HG03575 (cell line): Measurements from ENCODE around the gene DENND10.

Experiments
- ATAC-seq: cut with Tn5 transposase; IDR thresholded peaks from one replicate; pipeline ENCODE4 v1.9.1; 2021; ENCODE audit not compliant: unreplicated experiment, insufficient number of reproducible peaks, low FRiP score; ENCODE audit errors: extremely low read depth

DENND10 gene, protein sequence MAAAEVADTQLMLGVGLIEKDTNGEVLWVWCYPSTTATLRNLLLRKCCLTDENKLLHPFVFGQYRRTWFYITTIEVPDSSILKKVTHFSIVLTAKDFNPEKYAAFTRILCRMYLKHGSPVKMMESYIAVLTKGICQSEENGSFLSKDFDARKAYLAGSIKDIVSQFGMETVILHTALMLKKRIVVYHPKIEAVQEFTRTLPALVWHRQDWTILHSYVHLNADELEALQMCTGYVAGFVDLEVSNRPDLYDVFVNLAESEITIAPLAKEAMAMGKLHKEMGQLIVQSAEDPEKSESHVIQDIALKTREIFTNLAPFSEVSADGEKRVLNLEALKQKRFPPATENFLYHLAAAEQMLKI

DNA sequence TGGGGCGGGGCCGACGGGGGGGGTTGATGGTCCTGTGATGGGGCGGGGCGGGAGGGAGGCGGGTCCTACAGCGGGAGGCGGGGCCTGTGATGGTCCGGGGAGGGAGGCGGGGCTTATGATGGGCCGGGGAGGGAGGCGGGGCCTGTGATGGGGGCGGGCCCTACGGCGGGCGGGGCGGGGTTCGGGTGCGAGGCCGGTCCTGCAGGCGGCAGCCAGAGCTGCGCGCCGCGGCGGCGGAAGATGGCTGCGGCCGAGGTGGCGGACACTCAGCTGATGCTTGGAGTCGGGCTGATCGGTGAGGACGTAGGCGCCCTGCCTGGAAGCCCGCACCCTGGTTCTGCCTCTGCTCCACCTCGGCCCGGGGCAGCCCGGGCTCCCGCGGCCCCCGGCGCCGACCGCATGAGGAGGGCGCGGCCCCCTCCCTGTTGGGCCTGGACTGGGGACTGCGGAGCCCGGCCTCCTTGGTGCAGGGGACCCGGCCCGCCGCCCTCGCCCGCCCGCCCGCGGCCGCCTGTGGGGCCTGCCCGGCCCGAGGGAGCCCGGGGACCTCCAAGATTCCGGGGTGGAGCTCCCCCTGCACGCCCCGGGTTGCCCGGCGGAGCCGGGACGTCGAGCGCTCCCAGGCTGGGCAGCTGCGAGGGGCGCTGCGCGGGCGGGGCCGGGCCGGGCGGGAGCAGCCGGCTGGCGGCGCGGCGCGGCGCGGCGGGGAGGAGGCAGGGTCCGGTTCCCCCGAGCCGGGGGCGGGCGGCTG lies at the start of gene DENND10:
Gene DENND10 (plus strand): TSS at position 211 of the 751 bp plus-strand sequence. CDS start 30 bp downstream, at position 241.
- no peak for ATAC-seq

DNA sequence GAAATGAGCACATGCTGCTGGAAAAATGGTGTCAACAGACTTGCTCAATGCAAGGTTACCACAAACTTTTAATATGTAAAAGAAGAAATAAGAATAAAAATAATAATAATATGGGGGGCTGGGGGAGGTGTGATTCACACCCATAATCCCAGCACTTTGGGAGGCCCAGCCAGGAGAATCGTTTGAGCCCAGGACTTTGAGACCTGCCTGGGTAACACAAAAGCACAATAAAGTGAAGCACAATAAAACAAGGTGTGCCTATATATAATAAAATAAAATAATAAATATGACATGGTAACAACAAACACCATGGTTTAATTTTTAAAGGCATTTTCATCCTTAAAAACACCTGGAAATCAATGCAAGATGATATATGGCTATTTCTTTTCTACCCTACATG lies 48.4 kb upstream of the DENND10 start:
- ATAC-seq, result no peak

DNA sequence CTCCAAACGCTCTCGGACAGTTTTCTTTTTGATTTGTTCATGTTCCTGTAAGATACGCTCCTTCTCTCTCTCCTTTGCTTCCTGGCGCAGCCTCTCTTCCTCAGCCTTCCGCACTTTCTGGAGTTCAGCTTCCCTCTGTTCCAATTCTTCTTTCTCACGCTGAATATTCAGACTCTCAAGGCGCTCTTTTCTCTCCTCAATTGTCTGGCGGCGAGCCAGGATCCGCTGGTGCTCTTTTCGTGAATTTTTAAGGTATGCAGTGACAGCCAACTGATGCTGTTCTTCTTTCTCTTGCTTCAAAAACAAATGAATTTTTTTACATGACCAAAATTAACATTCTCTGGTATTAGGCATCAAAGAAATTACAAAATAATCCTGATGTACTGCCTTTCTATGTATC lies 45.9 kb upstream of the DENND10 start:
- ATAC-seq, result no peak

DNA sequence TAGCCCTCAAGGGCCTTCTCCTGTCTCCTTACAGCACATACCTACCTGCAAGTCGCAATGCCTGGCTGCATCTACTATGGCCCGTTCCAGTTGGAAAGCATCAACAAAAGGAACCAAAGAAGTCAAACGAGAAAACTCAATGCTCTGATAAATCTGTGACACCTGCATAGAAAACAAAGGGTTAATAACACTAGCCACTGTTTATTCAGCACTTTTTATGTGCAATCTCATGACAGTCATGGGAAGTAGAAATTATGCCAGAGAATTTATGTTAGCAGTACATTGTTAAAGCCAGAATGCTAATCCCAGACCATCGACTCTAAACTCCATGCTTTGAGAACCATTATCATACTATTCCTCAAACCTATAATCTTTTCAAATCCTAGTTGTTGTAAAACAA lies 44.4 kb upstream of the DENND10 start:
- ATAC-seq, result no peak

DNA sequence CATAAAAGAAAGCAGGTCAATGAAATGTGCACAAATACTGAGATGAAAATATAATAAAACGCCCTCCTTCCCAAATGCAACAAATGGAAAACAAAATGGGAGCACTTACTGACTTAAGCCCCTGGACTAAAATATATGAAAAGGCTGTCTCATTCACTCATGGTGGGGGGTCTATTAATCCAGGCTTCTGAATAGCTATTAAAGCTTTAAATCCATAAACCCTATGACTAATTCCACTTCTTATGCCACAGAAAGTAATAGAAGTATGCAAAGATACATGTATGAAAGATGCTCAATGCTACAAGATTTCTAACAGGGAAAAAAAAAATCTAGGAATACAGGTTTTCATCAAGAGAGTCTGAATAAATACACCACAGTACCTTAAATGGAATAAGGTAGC lies 43.8 kb upstream of the DENND10 start:
- no peak for ATAC-seq

DNA sequence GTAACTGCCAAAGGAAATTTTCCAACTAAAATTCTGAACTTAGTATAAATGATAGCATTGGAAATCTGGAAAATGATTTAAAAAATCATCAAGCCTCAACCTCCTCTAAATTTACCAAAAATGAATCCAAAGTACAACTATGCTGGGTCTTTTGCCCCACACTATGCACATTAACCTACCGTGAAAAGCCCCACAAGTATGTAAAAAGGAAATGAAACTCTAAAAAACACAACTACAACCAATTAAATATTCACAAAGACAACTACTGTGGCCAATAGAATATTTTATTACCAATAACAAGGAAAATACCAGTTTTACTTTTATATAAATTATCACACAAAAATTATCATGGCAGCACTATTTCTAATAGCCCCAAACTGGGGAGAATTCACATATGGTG lies 42.6 kb upstream of the DENND10 start:
- no peak for ATAC-seq

DNA sequence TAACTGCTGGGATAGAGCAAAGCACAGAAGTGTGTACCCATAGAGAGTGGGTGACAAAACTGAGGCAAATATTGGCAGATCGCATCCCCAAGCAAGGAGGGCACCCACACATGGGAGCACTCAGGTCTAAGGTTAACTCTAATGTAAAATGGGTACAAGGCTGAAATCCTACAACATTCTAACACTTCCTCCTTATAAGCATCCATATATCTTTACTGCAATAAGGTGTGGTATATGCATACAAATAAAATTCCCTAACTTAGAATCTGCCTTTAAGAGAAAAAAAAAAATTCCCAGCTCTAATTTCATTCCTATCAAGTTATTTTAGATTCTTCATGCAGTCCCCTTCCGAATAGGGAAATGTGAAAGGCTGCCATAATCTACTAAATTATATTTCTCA lies 42.0 kb upstream of the DENND10 start:
- ATAC-seq, result no peak

DNA sequence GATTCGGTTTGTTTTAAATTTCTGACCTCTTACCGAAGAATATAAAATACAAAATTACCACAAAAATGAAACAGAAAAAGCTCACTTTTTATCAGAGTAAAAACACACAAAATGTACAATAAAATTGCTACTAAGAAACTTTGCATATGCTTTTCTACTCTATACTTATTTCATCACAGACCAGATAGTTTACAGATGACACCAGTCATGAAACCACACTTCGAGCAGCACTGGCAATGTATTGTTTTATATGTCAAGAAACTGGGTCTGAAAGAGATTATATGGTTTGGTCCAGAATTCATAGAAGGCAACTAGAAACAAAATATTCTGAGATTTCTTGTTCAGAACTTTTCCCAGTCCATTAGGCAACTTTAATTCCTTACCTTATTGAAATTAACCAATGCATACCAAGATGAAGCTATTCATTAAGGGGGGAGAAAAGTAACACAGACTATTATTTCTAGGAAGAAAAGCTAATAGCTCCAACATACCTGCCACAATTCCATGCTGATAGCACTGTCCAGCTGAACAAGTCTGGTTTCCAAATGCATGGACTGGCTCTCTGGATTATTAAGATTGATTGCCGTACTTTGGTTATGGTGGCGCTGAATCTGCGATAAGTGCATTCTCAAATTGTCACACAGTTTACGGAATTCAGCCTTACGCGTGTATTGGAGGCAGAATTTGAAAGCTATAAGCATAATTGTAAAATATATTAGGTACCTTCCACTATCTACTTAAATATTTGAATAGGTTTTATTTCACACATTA lies 33.3 kb upstream of the DENND10 start:
- ATAC-seq, result no peak

DNA sequence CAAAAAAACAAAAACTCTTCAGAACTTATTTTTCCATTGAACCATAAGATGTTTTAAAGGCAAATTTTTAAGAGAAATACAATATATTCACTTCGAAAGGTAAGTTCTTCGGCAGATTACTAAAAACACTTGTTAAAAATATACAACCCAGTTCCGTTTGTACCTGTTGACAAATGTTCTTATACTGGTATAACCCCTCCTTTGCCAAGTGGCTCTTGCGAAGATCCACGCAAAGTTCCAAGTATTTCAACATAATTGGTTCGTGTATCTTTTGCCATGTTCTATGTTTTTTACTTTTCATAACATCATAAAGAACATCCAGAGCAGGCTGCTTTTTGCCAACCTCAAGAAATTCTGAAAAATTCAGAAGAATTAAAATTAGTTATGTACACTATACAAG lies 30.3 kb upstream of the DENND10 start:
- ATAC-seq, result no peak

DNA sequence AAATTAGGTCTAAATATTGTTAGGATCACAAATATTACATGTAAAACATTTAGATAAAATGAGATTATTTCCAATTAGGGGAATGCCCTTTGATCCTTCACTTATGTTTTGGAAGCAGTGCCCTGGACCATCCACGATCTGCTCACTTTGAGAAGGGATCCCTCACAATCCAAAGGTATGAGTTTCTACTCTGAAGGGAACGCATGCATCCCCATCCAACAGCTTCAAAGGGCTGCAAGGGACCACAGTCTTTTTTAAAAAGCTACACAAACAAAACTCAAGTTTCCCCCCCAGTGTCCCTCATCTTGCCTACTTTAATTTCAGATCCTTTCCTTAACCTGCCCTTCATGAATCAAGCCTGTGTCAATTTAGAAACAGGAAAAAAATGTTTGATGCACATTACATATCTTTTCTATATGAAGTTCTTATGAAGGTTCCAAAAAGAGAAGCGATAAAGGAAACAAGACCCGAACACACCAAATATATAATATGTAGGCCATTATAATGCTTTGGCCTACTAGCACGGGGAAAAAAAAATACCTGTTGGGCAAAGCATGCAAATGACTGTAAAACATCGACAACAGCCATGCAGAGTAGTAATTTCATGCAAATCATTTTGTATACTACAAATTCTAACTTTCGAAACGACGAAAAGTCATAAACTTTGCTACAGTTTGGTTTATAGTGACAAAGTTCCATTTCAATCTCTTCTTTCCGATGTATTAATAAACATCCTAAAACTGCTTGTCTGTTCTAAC lies 25.3 kb upstream of the DENND10 start:
- ATAC-seq, result no peak

DNA sequence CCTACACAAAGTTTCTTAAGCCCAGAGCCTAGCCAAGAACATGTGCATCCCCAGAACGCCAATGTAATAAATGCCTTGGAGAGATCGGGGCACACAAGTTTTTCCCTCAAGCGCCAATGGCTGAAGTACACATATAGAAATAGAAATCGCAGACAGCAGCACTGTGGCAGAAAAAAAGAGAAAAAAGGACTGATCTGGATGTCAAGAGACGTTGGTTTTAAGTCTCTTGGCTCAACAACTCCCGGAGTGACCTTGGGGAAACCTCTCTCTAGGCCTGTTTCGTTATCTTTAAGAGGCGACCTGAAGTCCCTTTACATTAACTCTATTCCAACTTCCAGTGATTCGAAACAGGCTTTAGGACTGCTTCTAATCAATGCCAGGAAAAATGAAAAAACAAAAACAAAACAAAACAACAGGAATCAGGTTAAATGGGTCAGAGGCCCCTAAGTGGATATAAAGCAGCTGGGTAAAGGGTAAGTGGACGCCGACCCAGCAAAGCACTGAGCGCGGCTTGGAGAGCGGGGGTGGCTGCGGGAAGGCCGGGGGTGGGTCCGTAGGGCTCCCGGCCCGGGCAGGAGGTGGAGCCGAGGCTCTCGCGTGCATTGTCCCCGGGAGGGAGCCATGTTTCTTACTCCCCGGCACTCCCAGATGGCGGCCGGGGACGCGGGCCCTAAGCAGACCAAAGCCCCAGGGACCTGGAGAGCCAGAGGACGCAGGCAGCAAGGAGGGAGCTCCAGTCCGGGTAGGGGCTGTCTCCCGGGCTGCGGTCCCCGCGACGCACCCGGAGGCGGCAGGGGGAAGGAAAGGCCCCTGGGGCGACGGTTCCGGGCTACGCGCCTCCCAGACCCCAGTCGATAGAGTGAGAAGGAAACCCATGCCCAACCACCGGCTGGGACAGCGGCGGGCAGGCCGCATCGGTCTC lies 24.1 kb upstream of the DENND10 start:
- ATAC-seq, result peak; percentile 20

DNA sequence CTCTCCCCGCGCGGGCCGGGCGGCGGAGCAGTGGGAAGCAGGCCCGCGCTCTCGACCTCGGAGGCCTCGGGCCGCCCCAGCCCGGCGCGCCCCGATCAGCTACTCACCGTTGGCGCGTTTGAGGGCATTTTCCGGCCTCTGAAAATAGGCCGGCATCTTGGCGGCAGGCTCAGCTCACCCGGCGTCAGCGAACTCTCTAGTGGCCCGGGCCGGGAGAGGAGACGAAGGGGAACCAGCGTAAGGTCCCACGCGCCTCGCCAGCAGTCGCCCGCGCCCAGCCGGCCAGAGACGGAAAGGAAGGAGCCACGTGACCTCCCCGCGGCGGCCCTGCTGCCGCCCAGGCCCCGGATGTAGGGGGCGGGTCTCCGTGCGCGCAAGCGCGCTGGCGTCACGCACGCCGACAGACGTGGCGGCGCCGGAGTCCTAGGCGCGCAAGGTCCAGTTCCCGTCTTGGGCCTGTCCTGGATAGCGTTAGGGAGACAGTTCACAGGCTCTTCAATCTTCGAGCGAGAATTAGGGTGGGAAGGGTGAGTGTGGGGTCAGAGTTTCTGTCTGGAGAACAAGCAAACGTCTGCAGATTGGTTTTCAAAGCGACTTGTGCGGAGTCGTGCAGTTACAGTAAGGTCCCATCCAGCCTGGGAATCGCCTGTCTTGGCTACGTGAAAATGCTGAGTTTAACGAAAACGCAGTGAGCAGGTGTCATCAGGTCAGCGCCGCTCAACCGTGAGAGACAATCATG lies 23.2 kb upstream of the DENND10 start, which contains the start of gene EIF3A:
Gene EIF3A (minus strand): TSS at position 297 of the 739 bp plus-strand sequence. CDS start 141 bp downstream, at position 156.
- peak; percentile 39 for ATAC-seq

DNA sequence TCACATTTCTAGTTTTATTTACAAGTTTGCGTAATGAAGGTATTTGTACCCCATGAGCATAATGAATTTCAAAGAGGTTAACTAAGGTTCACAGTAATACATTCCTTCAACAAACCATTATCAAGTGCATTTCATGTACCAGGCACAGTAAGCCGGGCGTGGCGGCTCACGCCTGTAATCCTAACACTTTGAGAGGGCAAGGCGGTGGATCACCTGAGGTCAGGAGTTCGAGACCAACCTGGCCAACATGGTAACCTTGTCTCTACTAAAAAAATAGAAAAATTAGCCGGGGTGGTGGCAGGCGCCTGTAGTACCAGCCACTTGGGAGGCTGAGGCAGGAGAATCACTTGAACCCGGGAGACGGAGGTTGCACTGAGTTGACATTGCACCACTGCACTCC lies 19.0 kb upstream of the DENND10 start:
- ATAC-seq, result no peak

DNA sequence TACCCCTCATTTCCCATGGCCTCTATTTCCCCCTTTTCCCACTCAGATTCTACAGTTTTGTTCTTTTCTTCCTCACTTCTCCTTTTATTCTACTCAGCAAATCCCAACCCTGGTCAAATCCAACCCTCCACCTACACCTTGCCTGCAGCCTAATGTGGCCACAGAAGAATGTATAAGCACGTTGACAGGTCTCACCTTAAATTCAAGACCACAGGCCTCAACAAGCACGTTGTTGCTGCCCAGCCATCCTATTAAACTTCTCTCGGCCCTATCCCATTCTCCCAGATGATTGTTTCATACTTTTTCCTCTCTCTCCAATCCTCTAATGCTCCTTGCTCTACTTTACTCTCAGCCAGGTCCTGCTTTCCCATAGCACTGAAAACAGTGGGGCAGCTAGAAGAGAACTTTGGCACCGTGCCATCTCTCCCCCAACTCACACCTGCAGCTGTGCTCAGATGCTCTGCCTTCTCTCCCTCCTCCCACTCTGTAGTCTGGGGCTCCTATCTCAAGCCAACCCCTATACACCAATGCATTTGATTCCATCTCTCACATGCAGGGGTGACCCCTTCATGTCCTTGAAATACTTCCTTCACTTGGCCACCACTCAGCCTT lies 16.5 kb upstream of the DENND10 start:
- no peak for ATAC-seq

DNA sequence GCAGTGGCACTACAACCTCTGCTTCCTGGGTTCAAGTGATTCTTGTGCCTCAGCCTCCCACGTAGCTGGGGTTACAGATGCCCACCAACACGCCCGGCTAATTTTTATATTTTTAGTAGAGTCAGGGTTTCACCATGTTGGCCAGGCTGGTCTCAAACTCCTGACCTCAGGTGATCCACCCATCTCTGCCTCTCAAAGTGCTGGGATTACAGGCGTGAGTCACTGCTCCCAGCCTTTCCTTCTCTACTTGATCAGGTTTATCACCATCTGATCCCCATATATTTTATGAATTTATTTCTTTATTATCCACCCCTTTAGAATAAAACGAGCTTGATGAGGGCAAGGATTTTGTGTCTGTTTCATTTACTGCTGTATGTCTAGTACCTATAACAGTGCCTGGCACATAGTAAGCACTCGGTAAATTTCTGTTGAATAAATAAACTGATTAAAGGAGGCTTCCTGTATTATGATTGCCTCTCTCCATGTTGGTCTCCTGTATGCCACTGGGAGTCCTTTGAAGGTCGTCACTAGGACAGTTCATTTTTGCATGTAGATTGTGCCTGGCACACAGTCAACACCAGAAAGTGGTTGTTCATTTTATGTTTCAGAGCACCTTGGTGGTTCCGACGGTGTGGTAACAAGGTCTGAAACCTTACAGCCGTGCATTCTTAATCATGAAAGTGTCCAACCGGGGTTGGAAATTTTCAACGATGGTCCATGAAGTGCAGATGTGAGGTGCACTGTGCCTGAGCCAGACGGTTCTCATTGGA lies 13.7 kb upstream of the DENND10 start:
- no peak for ATAC-seq

DNA sequence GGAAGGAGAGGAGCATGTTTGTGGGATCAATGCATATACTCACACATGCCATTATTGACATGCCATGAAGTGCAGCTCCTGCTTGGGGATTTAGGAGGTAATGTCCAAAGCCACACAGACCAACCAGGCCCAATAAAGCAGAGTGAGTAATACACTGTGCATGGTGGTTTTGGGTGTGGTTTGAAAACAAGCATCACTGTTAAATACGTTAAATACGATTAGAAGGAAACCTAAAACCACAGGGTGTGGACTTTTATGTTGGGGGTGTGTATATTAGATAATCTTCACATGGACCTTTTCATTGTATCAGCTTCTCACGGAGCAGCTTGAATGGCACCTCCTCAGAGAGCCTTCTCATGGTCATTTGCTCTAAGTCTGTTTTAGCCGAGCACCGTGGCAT lies 12.9 kb upstream of the DENND10 start:
- ATAC-seq, result no peak
